ENCODE results near the gene ADIPOR2.
"Not testable (repeated sequence)": the region's sequence is repeated elsewhere in the genome, so short reads cannot be mapped to it uniquely, and the experiment has no call there.

Gene ADIPOR2

GRCh38 chr12:1724250-1724649 is 33.4 kb downstream of the ADIPOR2 start:
- Histone ChIP-seq H3K4me1 (peaks cover 4% of the 10 kb centered on the region), H3K79me2 (peaks cover 29% of the 10 kb centered on the region), H3K36me3 (ENCODE audit: control insufficient read depth, insufficient read depth, low read length) (no peaks in the 10 kb centered on the region), H2AFZ (no peak overlapping the region), H3K4me3 (ENCODE audit: low read depth, low read length) (no peak overlapping the region), H3K27ac (no peak overlapping the region), H3K27me3 (ENCODE audit: control insufficient read depth, insufficient read depth, low read length) (no peaks in the 10 kb centered on the region), H3K9me3 (ENCODE audit: control insufficient read depth, low read length) (no peaks in the 10 kb centered on the region), H3K9ac (no peak overlapping the region), H3K4me2 (ENCODE audit: low read length) (no peak overlapping the region)
- no peak for TF ChIP-seq CTCF (IDR thresholded peaks at IDR 0.05)

GRCh38 chr12:1726753-1727152 is 35.9 kb downstream of the ADIPOR2 start:
- no peak overlapping the region for H3K9ac ChIP-seq
- H3K36me3 ChIP-seq (ENCODE audit: control insufficient read depth, insufficient read depth, low read length): no peaks in the 10 kb centered on the region
- H3K27ac ChIP-seq: no peak overlapping the region
- TF ChIP-seq CTCF (IDR thresholded peaks at IDR 0.05): no peak
- H3K27me3 ChIP-seq (ENCODE audit: control insufficient read depth, insufficient read depth, low read length): no peaks in the 10 kb centered on the region
- no peak overlapping the region for H3K4me3 ChIP-seq (ENCODE audit: low read depth, low read length)
- no peak overlapping the region for H3K4me2 ChIP-seq (ENCODE audit: low read length)
- no peak overlapping the region for H2AFZ ChIP-seq
- H3K9me3 ChIP-seq (ENCODE audit: control insufficient read depth, low read length): no peaks in the 10 kb centered on the region
- peaks cover 4% of the 10 kb centered on the region for H3K4me1 ChIP-seq
- H3K79me2 ChIP-seq: peaks cover 37% of the 10 kb centered on the region

- Histone ChIP-seq H3K36me3 (ENCODE audit: control insufficient read depth, insufficient read depth, low read length) (no peaks in the 10 kb centered on the region), H3K4me3 (ENCODE audit: low read depth, low read length) (no peak overlapping the region)
- no peak for TF ChIP-seq CTCF (IDR thresholded peaks at IDR 0.05)
Observed at GRCh38 chr12:1728824-1729223, 38.0 kb downstream of the ADIPOR2 start.

GRCh38 chr12:1731019-1731687 is 40.3 kb downstream of the ADIPOR2 start:
- Histone ChIP-seq H3K79me2 (peaks cover 34% of the 10 kb centered on the region), H3K27ac (no peak overlapping the region), H3K36me3 (ENCODE audit: control insufficient read depth, insufficient read depth, low read length) (no peaks in the 10 kb centered on the region), H2AFZ (no peak overlapping the region), H3K4me2 (ENCODE audit: low read length) (no peak overlapping the region), H3K4me3 (ENCODE audit: low read depth, low read length) (no peak overlapping the region), H3K9ac (no peak overlapping the region), H3K27me3 (ENCODE audit: control insufficient read depth, insufficient read depth, low read length) (no peaks in the 10 kb centered on the region), H3K4me1 (peaks cover 4% of the 10 kb centered on the region), H3K9me3 (ENCODE audit: control insufficient read depth, low read length) (no peaks in the 10 kb centered on the region)
- TF ChIP-seq CTCF (IDR thresholded peaks at IDR 0.05): no peak

More at GRCh38 chr12:1728824-1729223, 38.0 kb downstream of the ADIPOR2 start:
- Histone ChIP-seq H3K27me3 (ENCODE audit: control insufficient read depth, insufficient read depth, low read length) (no peaks in the 10 kb centered on the region), H3K27ac (no peak overlapping the region), H3K4me1 (peaks cover 4% of the 10 kb centered on the region), H3K4me2 (ENCODE audit: low read length) (no peak overlapping the region), H3K9me3 (ENCODE audit: control insufficient read depth, low read length) (no peaks in the 10 kb centered on the region), H2AFZ (no peak overlapping the region), H3K79me2 (peaks cover 34% of the 10 kb centered on the region), H3K9ac (no peak overlapping the region)

- H3K27ac ChIP-seq; H3K36me3 ChIP-seq (ENCODE audit: control insufficient read depth, insufficient read depth, low read length); H2AFZ ChIP-seq; H3K4me1 ChIP-seq; H3K4me3 ChIP-seq (ENCODE audit: low read depth, low read length); H3K9ac ChIP-seq; H3K4me2 ChIP-seq (ENCODE audit: low read length); H3K9me3 ChIP-seq (ENCODE audit: control insufficient read depth, low read length); H3K27me3 ChIP-seq (ENCODE audit: control insufficient read depth, insufficient read depth, low read length): not testable (repeated sequence)
- H3K79me2 ChIP-seq: peaks cover 34% of the 10 kb centered on the region
Observed at GRCh38 chr12:1731688-1732078, 40.8 kb downstream of the ADIPOR2 start.
